Activated naive CD4-positive, alpha-beta T cell treated with anti-CD3 and anti-CD28 coated beads, Interleukin-2, amount 50 U/mL, for 24 hours (primary cell): ENCODE measurements around the gene MARS1.
A peak's percentile ranks its signal among the peaks of the same experiment; 100 is the strongest.
"Not testable (repeated sequence)": the region's sequence is repeated elsewhere in the genome, so short reads cannot be mapped to it uniquely, and the experiment has no call there.

Experiments
- H3K27ac Mint-ChIP-seq: one replicate; pipeline ENCODE4 v1.8.0; 2021; ENCODE audit warnings: mild to moderate bottlenecking, mixed read lengths
- H3K27me3 Mint-ChIP-seq: one replicate; pipeline ENCODE4 v1.8.0; 2021; ENCODE audit warnings: mixed read lengths
- H3K36me3 Mint-ChIP-seq: one replicate; pipeline ENCODE4 v1.8.0; 2021; ENCODE audit warnings: mixed read lengths
- H3K4me1 Mint-ChIP-seq: one replicate; pipeline ENCODE4 v1.8.0; 2021; ENCODE audit warnings: mixed read lengths
- H3K4me3 Mint-ChIP-seq: one replicate; pipeline ENCODE4 v1.8.0; 2021; ENCODE audit warnings: mild to moderate bottlenecking, mixed read lengths
- H3K9me3 Mint-ChIP-seq: one replicate; pipeline ENCODE4 v1.8.0; 2021; ENCODE audit warnings: mixed read lengths

MARS1 gene

DNA sequence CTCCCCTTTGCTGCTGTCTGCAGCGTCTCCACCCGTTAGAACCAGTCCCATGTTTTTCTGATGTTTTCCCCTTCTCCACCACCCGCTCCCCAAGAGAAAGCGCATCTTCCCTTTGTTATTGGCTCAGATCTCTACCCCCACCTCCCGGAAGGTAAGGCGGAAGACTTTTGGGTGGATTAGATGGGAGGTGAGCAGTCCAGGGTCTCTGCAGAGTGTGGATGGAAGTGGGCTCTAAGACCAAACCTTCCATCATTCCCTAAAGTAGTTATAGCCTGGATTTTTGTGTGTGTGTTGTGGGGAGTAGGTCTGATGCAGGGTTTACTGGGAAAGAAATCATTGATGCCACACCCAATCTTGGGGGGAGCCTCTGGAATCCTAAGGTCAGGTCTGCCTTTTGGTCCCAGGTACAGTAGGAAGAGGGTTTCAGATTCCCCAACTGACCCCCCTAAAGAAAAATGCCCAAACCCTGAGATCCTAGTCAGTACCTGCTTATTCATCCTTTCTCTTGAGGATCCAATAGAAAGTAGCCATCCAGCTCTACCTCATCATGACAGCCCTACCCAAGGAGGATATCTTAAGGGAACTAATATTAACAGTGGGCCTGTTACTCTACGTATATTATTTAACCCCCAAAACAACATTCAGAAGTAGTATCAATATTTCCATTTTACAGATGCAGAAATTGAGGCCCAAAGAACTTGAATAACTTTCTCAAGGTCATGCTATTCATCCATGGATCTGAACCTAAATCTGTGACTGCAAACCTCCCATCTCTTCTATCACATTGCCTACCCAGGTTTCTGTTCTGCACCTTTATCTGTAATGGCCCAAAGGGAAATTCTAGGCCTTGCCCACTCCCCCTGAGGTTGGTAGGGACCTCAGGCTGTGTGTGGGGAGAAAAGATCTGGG, 63.0 kb downstream of the MARS1 start:
- H3K27ac Mint-ChIP-seq = no peak overlapping the region
- H3K4me3 Mint-ChIP-seq = peak overlapping the region; percentile 58
- no peaks in the 10 kb centered on the region for H3K9me3 Mint-ChIP-seq

DNA sequence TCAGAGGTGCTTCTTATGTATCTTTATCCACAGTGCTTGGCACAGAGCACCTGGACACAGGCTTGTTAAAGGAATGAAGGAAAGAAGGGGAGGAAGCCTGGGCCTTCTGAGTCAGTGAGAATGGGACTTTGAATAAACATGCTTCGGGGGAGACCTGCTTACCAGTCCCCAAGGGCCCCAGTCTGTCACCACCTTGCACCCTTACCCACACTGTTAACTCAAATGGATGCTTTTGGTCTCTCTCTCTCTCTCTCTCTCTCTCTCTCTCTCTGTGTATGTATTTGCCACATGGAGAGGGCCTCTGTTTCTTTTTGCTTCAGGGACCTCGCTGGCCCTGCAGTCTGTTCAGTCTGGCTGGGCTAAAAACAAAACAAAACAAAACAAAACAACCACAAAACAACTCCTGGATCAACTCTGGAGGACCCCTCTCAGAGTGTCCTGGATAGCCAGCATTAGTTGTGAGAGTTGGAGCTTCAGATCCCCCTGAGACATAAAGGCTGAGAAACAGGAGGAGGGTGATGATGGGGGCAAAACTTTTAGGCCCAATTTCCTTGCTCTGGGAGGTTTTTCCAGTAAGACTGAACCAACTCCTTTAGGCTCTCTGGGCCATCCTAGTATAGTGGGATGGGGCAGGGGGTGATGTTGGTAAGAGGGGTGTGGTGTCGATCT, 63.9 kb downstream of the MARS1 start:
- no peaks in the 10 kb centered on the region for H3K36me3 Mint-ChIP-seq
- H3K27ac Mint-ChIP-seq = no peak overlapping the region
- H3K4me3 Mint-ChIP-seq = peak overlapping the region; percentile 58
- peaks cover 23% of the 10 kb centered on the region for H3K4me1 Mint-ChIP-seq
- peaks cover 2% of the 10 kb centered on the region for H3K27me3 Mint-ChIP-seq
- H3K9me3 Mint-ChIP-seq = no peaks in the 10 kb centered on the region

More for the DNA sequence above, 63.0 kb downstream of the MARS1 start:
- no peaks in the 10 kb centered on the region for H3K36me3 Mint-ChIP-seq
- H3K27me3 Mint-ChIP-seq = peaks cover 2% of the 10 kb centered on the region
- peaks cover 28% of the 10 kb centered on the region for H3K4me1 Mint-ChIP-seq

DNA sequence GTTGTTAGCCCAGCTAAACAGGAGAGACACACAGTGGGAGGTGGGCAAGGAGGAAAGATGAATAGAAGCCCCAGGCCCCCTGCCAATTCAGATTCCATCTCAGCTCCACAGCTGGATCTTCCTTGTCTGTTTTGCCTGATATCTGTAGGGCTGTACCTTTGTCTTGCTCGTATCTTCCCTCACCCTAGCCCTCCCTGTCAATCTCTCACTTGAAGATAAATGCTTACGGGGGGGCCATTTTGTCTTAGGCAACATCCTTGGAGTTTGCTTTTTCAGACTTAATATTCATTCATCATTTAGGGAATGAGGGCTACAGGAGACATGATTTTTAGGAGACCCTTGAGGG, 64.4 kb downstream of the MARS1 start:
- Mint-ChIP-seq H3K4me3 (no peak overlapping the region), H3K27ac (no peak overlapping the region), H3K4me1 (peaks cover 19% of the 10 kb centered on the region), H3K27me3 (peaks cover 2% of the 10 kb centered on the region), H3K9me3 (no peaks in the 10 kb centered on the region), H3K36me3 (no peaks in the 10 kb centered on the region)

DNA sequence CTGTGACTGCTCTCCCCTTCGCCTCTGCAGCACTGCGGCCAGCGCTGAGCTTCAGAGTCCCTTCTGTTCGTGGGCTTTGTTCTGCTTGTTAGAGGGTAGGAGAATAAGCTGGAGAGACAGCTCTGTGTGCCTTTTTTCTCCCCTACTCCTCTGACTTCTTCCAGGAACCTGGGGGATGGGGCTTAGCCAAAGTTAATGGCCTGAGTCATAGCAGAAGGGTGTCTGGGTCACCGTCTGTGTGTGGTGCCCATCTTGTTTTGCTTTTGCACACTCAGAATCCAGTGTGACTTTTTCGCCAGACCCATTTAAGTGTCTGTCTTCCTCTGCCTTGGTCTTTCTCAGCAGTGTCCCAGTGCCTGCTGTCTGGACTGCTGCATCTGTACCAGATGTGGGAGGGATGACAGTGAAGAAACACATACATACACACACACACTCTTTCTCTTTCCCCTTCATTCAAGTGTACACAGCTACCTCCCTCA, 65.0 kb downstream of the MARS1 start:
- peaks cover 2% of the 10 kb centered on the region for H3K27me3 Mint-ChIP-seq
- H3K4me1 Mint-ChIP-seq = peaks cover 14% of the 10 kb centered on the region
- no peak overlapping the region for H3K27ac Mint-ChIP-seq
- no peaks in the 10 kb centered on the region for H3K9me3 Mint-ChIP-seq
- H3K36me3 Mint-ChIP-seq = no peaks in the 10 kb centered on the region
- H3K4me3 Mint-ChIP-seq = no peak overlapping the region

DNA sequence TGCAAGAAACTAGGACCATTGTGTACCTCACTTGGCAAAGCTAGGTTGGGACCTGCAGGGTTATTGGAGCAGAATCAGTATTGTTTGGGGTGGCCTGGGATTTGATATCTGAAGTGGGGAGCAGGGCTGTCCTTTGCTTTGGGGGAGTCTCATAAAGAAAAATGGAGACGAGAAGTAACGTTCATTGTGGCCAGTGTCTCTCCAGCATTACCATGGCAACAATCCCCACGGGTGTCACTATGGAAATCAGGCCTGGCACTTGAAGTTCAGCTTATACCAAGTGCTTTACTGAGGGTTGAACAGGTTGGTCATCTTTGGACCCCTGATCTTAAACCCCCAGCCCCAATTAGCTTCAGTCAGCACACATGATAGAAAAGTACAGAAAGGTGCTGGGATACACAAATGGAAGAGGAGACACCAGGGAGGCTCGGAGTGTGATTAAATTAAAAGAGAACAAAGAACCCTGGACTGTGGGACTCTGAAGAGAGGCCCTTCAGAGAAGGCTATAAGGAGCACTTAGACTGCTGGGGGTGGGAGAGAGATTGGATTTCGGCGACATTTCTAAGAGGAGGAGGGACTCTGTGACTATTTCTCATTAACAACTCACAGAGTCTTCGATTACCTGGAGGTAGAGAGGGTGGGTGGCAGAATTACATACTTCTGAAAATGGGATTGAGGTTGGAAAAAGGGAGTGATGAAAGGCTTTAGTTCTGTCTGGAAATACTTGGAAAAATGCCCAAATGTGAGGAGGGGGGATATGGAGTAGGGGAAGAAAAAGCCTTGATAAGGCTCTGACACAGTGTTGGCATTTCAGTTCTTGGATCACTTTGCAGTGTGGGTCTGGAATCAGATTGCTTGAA, 65.7 kb downstream of the MARS1 start:
- Mint-ChIP-seq H3K4me1 (peaks cover 14% of the 10 kb centered on the region), H3K4me3 (no peak overlapping the region), H3K27ac (no peak overlapping the region), H3K27me3 (peaks cover 2% of the 10 kb centered on the region), H3K36me3 (no peaks in the 10 kb centered on the region), H3K9me3 (no peaks in the 10 kb centered on the region)

DNA sequence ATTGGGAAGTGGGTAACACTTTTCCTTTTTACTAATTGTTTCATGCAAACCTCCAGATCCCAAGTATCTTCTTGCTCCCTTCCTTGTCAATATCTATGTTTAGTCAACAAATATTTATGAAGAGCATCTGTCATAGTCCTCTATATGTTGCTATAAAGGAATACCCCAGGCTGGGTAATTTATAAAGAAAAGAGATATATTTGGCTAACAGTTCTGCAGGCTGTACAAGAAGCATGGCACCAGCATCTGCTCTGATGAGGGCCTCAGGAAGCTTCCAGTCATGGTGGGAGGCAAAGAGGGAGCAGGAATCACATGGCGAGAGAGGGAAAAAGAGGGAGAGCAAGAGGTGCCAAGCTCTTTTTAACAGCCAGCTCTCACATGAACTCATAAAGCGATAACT, 66.6 kb downstream of the MARS1 start:
- Mint-ChIP-seq H3K4me1 (peaks cover 10% of the 10 kb centered on the region), H3K4me3 (no peak overlapping the region), H3K27me3 (peaks cover 2% of the 10 kb centered on the region), H3K27ac (no peak overlapping the region), H3K36me3 (no peaks in the 10 kb centered on the region), H3K9me3 (no peaks in the 10 kb centered on the region)

DNA sequence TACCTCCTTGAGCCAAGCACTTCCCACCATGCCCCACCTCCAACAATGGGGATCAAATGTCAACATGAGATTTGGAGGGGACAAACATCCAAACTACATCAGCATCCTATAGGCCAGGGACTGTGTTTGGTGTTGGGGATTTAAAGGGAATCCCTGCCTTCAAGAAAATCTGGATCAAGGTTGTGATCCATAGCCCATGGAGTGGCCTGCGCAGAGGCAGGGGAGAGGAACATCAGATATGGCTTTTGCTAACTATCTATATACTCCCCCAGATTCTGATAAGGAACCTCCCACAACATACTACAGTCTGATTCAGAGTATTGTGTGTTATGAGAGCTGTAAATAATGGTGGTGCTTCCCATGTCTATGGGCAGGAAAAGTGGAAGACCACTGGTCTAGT, 67.0 kb downstream of the MARS1 start:
- H3K27ac Mint-ChIP-seq = no peak overlapping the region
- H3K27me3 Mint-ChIP-seq = peaks cover 2% of the 10 kb centered on the region
- H3K9me3 Mint-ChIP-seq = no peaks in the 10 kb centered on the region
- H3K4me1 Mint-ChIP-seq = peaks cover 9% of the 10 kb centered on the region
- H3K4me3 Mint-ChIP-seq = no peak overlapping the region
- no peaks in the 10 kb centered on the region for H3K36me3 Mint-ChIP-seq

DNA sequence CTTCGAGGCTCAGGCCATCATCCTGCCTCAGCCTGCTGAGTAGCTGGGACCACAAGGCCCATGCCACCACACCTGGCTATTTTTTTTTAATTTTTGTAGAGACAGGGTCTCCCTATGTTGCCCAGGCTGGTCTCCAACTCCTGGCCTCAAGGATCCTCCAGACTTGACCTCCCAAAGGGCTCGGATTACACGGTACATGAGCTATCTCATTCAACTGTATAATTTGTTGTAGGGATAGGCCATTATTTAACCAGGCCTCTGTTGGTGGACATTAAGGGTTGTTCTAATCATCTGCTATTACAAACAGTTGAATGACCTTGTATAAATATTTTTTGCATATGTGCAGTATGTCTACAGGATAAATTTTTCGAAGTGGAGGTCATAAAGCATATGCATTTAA, 71.0 kb downstream of the MARS1 start:
- Mint-ChIP-seq H3K36me3 (no peaks in the 10 kb centered on the region), H3K27me3 (no peaks in the 10 kb centered on the region), H3K9me3 (no peaks in the 10 kb centered on the region), H3K4me1 (no peaks in the 10 kb centered on the region), H3K27ac (no peak overlapping the region), H3K4me3 (no peak overlapping the region)

DNA sequence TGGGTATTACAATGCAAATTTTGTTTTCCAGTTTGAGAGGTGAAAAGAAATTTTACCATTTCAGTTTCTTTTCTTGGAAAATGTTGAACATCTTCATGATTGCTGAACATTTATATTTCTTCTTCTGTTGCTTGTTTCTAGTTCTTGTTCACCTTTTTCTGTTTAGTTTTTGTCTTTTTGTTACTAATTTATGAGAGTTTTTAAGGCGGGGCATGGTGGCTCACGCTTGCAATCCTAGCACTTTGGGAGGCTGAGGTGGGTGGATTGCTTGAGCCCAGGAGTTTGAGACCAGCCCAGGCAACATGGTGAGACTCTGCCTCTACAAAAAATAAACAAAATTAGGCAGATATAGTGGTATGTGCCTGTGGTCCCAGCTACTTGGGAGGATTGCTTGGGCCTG, 72.6 kb downstream of the MARS1 start:
- H3K36me3 Mint-ChIP-seq = no peaks in the 10 kb centered on the region
- H3K4me1 Mint-ChIP-seq = no peaks in the 10 kb centered on the region
- H3K27me3 Mint-ChIP-seq = no peaks in the 10 kb centered on the region
- H3K9me3 Mint-ChIP-seq = no peaks in the 10 kb centered on the region
- H3K4me3 Mint-ChIP-seq = no peak overlapping the region
- H3K27ac Mint-ChIP-seq = no peak overlapping the region

DNA sequence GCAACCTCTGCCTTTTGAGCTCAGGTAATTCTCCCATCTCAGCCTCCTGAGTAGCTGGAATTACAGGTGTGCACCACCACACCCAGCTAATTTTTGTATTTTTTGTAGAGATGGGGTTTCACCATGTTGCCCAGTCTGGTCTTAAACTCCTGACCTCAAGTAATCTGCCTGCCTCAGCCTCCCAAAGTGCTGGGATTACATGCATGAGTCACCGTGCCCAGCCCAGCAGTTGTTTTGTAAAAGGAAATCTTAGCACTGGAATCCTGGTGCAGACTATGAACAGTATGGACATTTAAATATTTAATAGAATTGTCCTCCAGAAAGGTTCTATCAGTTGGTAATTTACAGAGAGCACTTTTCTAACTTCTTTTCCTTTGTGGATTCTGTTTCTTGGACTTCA, 73.2 kb downstream of the MARS1 start:
- H3K4me1 Mint-ChIP-seq, H3K36me3 Mint-ChIP-seq, H3K27ac Mint-ChIP-seq, H3K27me3 Mint-ChIP-seq, H3K4me3 Mint-ChIP-seq, H3K9me3 Mint-ChIP-seq: not testable (repeated sequence)

DNA sequence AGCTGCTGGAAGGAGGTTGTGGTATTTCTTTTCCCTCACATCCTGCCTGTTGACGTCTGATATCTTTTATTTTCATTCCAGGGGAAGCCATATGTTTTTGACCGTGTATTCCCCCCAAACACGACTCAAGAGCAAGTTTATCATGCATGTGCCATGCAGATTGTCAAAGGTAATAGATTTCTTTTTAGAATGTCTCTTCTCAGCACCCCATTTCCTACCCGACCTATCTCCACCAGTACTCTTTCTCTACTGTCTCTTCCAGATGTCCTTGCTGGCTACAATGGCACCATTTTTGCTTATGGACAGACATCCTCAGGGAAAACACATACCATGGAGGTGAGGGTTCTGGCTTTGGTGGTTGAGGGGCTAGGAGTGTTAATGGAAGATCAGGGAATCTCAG, 75.5 kb downstream of the MARS1 start:
- Mint-ChIP-seq H3K27me3 (peaks cover 1% of the 10 kb centered on the region), H3K4me1 (no peaks in the 10 kb centered on the region), H3K4me3 (no peak overlapping the region), H3K36me3 (no peaks in the 10 kb centered on the region), H3K9me3 (no peaks in the 10 kb centered on the region), H3K27ac (no peak overlapping the region)

DNA sequence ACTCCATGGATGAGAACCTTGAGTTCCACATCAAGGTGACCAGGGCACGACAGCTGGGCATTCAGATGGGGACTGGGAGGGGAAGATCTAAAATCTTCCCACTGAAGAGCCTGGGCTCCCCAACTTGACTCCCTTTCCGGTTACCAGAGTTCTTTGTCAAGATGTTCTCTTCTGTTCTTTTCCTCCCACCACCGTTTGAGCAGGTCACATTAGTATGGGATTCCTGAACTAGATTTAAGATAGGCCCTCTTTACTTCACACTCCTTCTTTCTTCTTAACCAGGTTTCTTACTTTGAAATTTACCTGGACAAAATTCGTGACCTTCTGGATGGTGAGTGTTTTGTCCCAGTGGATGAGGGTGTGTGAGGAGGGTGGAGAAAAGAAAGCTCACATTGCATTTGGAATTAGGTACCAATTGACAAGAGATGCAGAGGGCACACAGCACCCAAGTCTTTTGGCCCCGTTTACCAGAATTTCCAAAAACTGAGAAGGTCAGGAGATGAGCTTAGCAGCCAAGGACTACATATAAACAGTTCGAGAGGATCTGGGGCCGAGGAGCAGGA, 76.4 kb downstream of the MARS1 start:
- H3K36me3 Mint-ChIP-seq = no peaks in the 10 kb centered on the region
- H3K27me3 Mint-ChIP-seq = peaks cover 1% of the 10 kb centered on the region
- no peak overlapping the region for H3K27ac Mint-ChIP-seq
- no peaks in the 10 kb centered on the region for H3K4me1 Mint-ChIP-seq
- H3K9me3 Mint-ChIP-seq = no peaks in the 10 kb centered on the region
- H3K4me3 Mint-ChIP-seq = no peak overlapping the region
